KMS-11 (cell line): Measurements from ENCODE around the gene FRMD4A.

Experiments
- H2AFZ ChIP-seq: fragments of 200-600 bp; sonication (generic); 2 replicates; pipeline ENCODE4 v1.6.1; 2016; ENCODE audit warnings: antibody characterized with exemption, mixed run types, low read depth
- H3K27ac ChIP-seq: fragments of 200-600 bp; sonication (generic); 2 replicates; pipeline ENCODE4 v1.6.1; 2016; ENCODE audit warnings: mild to moderate bottlenecking, mixed run types
- H3K27me3 ChIP-seq: fragments of 200-600 bp; sonication (generic); 2 replicates; pipeline ENCODE4 v1.6.1; 2017; ENCODE audit warnings: mild to moderate bottlenecking, low read depth, mixed run types, moderate library complexity; ENCODE audit not compliant: insufficient read depth
- H3K36me3 ChIP-seq: fragments of 200-600 bp; sonication (generic); 2 replicates; pipeline ENCODE4 v1.6.1; 2017; ENCODE audit warnings: mild to moderate bottlenecking, mixed run types; ENCODE audit not compliant: insufficient read depth
- H3K4me1 ChIP-seq: fragments of 200-600 bp; sonication (generic); 2 replicates; pipeline ENCODE4 v1.6.1; 2016; ENCODE audit warnings: mild to moderate bottlenecking, low read depth, mixed run types; ENCODE audit not compliant: poor library complexity, severe bottlenecking
- H3K4me2 ChIP-seq: fragments of 200-600 bp; sonication (generic); 2 replicates; pipeline ENCODE4 v1.7.0; 2016; ENCODE audit warnings: mild to moderate bottlenecking, mixed run types
- H3K4me3 ChIP-seq: fragments of 200-600 bp; sonication (generic); IDR thresholded peaks from 2 replicates; pipeline ENCODE4 v1.6.1; 2017; ENCODE audit warnings: low read depth, low read length, mixed read lengths; ENCODE audit not compliant: insufficient read depth
- H3K79me2 ChIP-seq: fragments of 200-600 bp; sonication (generic); 2 replicates; pipeline ENCODE4 v1.6.1; 2016; ENCODE audit warnings: low read depth, mixed run types; ENCODE audit not compliant: insufficient read depth
- H3K9ac ChIP-seq: fragments of 200-600 bp; sonication (generic); 2 replicates; pipeline ENCODE4 v1.6.1; 2016; ENCODE audit warnings: mild to moderate bottlenecking, mixed run types
- H4K20me1 ChIP-seq: fragments of 200-600 bp; sonication (generic); 2 replicates; pipeline ENCODE4 v1.6.1; 2016; ENCODE audit warnings: mild to moderate bottlenecking, mixed run types; ENCODE audit not compliant: insufficient read depth
- CTCF ChIP-seq: fragments of 200-600 bp; sonication (generic); conservative IDR thresholded peaks from 2 replicates; pipeline ENCODE4 v1.6.1; 2017; ENCODE audit warnings: low read depth, mild to moderate bottlenecking, antibody characterized with exemption, low read length, moderate library complexity, mixed read lengths

Gene FRMD4A

GRCh38 chr10:14330388-14331061, at the start of gene FRMD4A:
TSS of gene FRMD4A (minus strand) at chr10:14330924.
- H2AFZ ChIP-seq: no peak within 1 kb of the TSS
- no peak within 1 kb of the TSS for H3K9ac ChIP-seq
- no peaks in the 10 kb centered on the region for H4K20me1 ChIP-seq
- TF ChIP-seq CTCF: no peak
- H3K4me2 ChIP-seq: no peak within 1 kb of the TSS
- H3K36me3 ChIP-seq: no peaks in the 10 kb centered on the region
- H3K27ac ChIP-seq: no peak within 1 kb of the TSS
- H3K27me3 ChIP-seq: no peaks in the 10 kb centered on the region
- no peaks in the 10 kb centered on the region for H3K4me1 ChIP-seq
- no peak within 1 kb of the TSS for H3K4me3 ChIP-seq
- H3K79me2 ChIP-seq: no peaks in the 10 kb centered on the region

- H3K79me2 ChIP-seq: no peaks in the 10 kb centered on the region
- H3K4me3 ChIP-seq: no peak overlapping the region
- no peak overlapping the region for H3K4me2 ChIP-seq
- TF ChIP-seq CTCF: no peak
- H3K9ac ChIP-seq: no peak overlapping the region
- no peaks in the 10 kb centered on the region for H3K36me3 ChIP-seq
- peaks cover 18% of the 10 kb centered on the region for H3K4me1 ChIP-seq
- H3K27ac ChIP-seq: no peak overlapping the region
- H4K20me1 ChIP-seq: no peaks in the 10 kb centered on the region
- H2AFZ ChIP-seq: no peak overlapping the region
- no peaks in the 10 kb centered on the region for H3K27me3 ChIP-seq
Measured at GRCh38 chr10:14379556-14380280, 49.0 kb upstream of the FRMD4A start.

DNA sequence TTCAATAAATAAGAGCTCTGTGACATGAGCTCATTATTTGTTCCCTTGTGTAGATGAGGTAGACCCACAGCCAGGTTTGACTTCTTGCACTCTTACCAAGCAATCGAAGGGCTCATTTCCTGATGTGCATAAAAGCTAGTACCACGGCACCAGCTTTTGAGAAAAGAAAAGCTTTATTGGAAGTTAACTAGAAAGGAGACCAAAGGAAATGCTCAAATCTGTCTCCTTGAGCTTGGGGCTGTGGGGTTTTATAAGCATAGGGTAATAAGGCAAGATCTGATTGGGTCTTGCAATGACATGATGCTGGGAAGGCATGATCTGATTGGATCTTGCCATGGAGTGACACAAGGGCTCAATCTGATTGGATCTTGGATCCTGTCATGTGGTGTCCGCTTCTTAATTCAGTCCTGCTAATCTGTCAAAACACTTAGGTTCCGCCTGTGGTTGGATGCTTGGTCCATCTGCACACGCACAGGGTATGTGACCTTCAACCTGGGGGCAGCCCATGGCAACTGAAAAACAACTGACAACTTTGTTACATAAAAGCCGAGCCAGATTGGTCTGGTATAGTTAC, 47.8 kb upstream of the FRMD4A start:
- Histone ChIP-seq H3K36me3 (no peaks in the 10 kb centered on the region), H3K79me2 (no peaks in the 10 kb centered on the region), H3K4me1 (peaks cover 16% of the 10 kb centered on the region), H2AFZ (no peak overlapping the region), H3K4me3 (no peak overlapping the region), H4K20me1 (no peaks in the 10 kb centered on the region), H3K27me3 (no peaks in the 10 kb centered on the region), H3K4me2 (no peak overlapping the region), H3K9ac (no peak overlapping the region), H3K27ac (no peak overlapping the region)
- no peak for TF ChIP-seq CTCF

- Histone ChIP-seq H4K20me1 (no peaks in the 10 kb centered on the region), H3K4me2 (no peak overlapping the region), H3K4me1 (peaks cover 14% of the 10 kb centered on the region), H3K36me3 (no peaks in the 10 kb centered on the region), H3K27ac (no peak overlapping the region), H2AFZ (no peak overlapping the region), H3K9ac (no peak overlapping the region), H3K79me2 (no peaks in the 10 kb centered on the region), H3K4me3 (no peak overlapping the region), H3K27me3 (no peaks in the 10 kb centered on the region)
- no peak for TF ChIP-seq CTCF
Measured at GRCh38 chr10:14377591-14378175, 47.0 kb upstream of the FRMD4A start.
